Measurements from ENCODE around the gene SYNRG.

The SYNRG gene

DNA sequence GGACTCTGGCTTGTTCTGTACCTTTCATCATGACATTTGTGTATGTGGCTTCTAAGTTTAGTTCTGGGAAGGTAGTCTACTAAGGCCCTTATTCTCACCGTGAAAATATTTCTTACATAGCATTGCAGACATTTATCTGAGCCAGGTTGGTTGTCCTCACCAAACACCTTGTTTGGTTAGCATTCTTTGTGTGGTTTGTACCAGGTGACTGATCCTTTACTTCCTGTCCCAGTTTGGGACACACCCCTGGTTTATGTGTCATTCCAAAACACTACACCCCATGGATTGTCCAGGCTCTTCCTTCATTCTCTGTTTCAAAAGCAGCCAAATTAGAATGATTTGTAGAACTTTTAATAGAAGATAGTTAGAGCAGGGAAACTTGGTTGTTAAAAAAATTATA is 142.7 kb downstream of the SYNRG start:
- no peak for ATAC-seq

DNA sequence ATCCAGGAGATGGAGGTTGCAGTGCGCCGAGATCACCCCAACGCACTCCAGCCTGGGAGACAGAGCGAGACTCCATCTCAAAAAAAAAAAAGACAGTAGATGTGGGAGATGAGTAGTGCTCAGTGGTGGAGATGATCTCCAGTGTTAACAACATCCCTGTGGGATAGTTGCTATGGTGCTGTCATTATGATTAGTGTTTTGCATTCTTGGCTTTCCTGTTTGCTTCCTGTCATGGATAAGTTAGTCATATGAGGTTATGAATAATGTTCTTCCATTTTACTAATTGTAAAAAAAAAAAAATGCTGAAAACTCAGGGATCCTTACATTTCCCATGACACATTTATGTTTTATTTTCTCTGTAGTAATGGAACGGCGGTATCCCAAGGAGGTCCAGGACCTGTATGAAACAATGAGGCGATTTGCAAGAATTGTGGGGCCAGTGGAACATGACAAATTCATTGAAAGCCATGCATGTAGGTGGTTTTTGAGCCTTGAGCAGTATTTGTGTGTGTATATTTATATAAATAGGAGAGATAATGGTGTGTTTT is 144.1 kb downstream of the SYNRG start:
- no peak for ATAC-seq
- DNase-seq, result no peak

More for the DNA sequence above, 142.7 kb downstream of the SYNRG start:
- DNase-seq, result no peak

Measured in stimulated activated naive CD8-positive, alpha-beta T cell treated with anti-CD3 and anti-CD28 coated beads, Interleukin-15, Interleukin-2, amounts not matched to agents 100 U/mL and 50 U/mL, for 24 hours (primary cell).